Fibroblast of the aortic adventitia (primary cell): Measurements from ENCODE around the gene SPRR1A. TPM values are rescaled to one million over a fixed set of nuclear protein-coding genes. Genes with fewer than 3 reads are reported as not detected.

Experiments
- DNase-seq: peaks from one replicate; pipeline ENCODE4 v3.0.0-alpha.2; 2010; ENCODE audit warnings: low read depth
- H3K4me3 ChIP-seq: 2 replicates; pipeline ENCODE4 v1.5.1; 2011; ENCODE audit warnings: low read depth, mild to moderate bottlenecking, control low read depth, low read length, moderate library complexity
- CTCF ChIP-seq: IDR thresholded peaks from 2 replicates; pipeline ENCODE4 v1.5.1; 2011; ENCODE audit warnings: mild to moderate bottlenecking, low read length, control low read depth, inconsistent platforms; ENCODE audit not compliant: insufficient read depth
- total RNA-seq: library from RNA; depleted of rRNA; stranded (reverse); fragments of >200 nt; gene quantifications from 2 replicates; pipeline ENCODE4 v1.2.3, GENCODE V29; 2012; ENCODE audit warnings: low replicate concordance

The SPRR1A gene
- total RNA-seq, 1 donor: not detected

GRCh38 chr1:152981146-152981871 lies 2.6 kb upstream of the SPRR1A start:
- no peak for TF ChIP-seq CTCF
- H3K4me3 ChIP-seq: no peak overlapping the region
- no peak for DNase-seq

GRCh38 chr1:152982076-152982475 lies 1.8 kb upstream of the SPRR1A start:
- no peak for TF ChIP-seq CTCF
- H3K4me3 ChIP-seq: no peak overlapping the region
- DNase-seq: no peak

DNA sequence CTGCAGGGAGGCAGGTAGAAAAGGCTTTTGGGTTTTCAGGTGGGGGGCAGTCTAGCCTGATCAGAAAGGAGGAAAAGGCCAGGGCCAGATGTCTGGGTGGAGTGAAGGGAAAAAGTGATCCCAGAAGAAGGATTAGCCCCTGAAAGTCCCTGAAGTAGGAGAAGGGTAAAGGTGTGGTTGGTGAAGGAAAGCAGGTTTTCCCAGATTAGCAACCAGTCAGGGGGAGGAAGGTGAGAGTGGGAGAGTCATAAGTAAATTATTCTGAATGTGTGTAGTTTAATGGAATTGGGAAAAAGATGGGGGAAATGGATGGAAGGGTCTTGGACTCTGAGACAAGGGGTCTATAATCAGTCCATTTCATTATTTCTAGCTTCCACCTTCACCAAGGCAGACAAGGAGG lies 647 bp upstream of the SPRR1A start:
- no peak for TF ChIP-seq CTCF
- DNase-seq: no peak
- no peak overlapping the region for H3K4me3 ChIP-seq

- TF ChIP-seq CTCF: no peak
- H3K4me3 ChIP-seq: no peak overlapping the region
- no peak for DNase-seq
Observed at GRCh38 chr1:152986578-152986977, 2.7 kb downstream of the SPRR1A start.

GRCh38 chr1:152993186-152993585 lies 9.3 kb downstream of the SPRR1A start:
- no peak for TF ChIP-seq CTCF

GRCh38 chr1:152995842-152996241 lies 12.0 kb downstream of the SPRR1A start:
- TF ChIP-seq CTCF: no peak
- no peak for DNase-seq

More at GRCh38 chr1:152993186-152993585, 9.3 kb downstream of the SPRR1A start:
- DNase-seq: no peak
- no peak overlapping the region for H3K4me3 ChIP-seq

More at GRCh38 chr1:152995842-152996241, 12.0 kb downstream of the SPRR1A start:
- no peak overlapping the region for H3K4me3 ChIP-seq
